Kidney glomerular epithelial cell (primary cell): Measurements from ENCODE around the gene PHB1.
A peak's percentile ranks its signal among the peaks of the same experiment; 100 is the strongest.

Experiments used
- DNase-seq: peaks from one replicate; lab custom pipeline; 2025; lab: John Stamatoyannopoulos, UW

Gene PHB1

DNA sequence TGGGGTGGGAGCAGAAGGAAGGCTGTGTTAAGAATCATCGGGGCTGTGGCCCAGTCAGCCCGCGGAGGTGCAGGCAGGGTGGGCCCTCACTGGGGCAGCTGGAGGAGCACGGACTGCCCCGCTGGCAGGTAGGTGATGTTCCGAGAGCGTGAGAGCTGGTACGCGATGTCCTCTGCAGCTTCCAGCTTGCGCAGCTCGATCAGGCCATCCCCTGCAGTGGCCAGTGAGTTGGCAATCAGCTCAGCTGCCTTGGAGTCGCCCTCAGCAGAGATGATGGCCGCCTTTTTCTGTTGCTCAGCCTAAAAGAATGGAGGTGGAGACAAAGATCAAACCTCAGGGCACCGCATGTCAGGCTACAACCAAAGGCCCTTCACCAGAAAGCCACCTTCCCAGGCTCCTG lies 9.8 kb downstream of the PHB1 start:
- DNase-seq = no peak

DNA sequence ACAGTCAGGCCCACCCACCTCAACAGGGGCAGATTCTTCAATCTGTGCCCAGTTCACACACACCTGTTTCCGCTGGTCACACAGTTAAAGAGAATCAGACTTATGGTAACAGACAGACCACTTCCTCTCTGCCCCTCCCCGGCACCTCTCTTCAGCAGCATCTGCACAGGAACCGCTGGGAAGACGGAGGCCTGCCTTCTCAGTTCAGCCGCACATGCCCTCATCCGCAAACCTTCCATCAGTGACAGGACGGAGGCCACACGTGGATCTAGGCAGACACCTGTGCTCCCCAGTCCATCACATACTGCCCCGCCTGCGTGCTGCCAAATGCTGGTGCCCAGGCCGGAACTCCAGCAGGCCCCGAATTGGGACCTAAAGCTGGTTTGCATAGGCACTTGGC lies 10.3 kb downstream of the PHB1 start:
- DNase-seq = no peak

DNA sequence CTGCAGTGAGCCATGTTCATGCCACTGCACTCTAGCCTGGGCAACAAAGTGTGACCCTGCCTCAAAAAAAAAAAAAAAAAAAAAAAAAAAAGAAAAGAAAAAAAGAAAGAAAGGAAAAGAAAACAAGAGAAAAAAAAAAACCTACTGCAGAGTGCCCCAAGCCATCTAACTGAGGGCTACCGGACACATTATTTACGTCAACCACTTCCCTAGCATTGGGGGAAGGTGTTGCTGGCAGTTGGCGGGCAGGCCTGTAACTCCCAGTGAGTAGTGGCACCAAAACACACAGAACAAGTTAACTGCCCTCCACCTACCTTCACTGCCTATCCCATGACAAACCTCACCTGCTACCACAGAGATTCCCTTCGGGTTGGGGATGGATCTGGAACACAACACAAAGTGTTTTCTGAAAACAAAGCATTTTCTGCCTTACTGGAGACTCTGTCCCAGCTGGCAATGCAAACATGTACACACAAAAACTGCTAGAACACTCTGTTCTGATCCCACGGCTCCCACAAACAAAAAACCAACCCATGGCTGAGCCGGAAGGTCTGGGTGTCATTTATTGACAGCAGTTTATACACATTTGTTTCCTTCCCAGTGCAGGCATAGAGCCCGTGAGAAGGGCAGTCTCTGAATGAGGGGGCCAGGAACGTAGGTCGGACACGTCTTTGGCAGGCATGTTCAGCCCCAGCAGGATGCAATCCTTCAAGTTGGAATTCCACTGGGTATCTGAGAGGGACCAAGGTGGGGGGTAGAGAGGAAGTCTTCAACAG lies 11.0 kb downstream of the PHB1 start:
- no peak for DNase-seq

DNA sequence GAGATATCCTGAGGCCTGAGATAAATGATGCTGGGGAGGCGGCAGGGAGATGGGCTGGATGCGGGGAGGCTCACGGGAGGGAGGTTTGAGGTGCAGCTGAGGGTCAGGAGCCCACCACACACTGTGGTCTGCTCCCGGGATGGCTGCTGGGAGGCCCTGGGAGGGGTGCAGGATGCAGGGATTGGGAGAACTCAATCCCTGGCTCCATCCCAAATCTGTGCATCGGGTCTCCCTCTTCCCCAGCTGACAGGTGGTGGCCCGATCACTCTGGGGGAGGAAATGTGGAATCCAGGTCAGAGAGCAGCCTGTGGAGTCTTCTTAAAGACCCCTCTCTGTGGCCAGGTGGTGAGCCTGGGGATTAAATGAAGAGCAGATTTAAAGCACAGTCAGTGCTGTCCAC lies 12.0 kb downstream of the PHB1 start:
- no peak for DNase-seq

DNA sequence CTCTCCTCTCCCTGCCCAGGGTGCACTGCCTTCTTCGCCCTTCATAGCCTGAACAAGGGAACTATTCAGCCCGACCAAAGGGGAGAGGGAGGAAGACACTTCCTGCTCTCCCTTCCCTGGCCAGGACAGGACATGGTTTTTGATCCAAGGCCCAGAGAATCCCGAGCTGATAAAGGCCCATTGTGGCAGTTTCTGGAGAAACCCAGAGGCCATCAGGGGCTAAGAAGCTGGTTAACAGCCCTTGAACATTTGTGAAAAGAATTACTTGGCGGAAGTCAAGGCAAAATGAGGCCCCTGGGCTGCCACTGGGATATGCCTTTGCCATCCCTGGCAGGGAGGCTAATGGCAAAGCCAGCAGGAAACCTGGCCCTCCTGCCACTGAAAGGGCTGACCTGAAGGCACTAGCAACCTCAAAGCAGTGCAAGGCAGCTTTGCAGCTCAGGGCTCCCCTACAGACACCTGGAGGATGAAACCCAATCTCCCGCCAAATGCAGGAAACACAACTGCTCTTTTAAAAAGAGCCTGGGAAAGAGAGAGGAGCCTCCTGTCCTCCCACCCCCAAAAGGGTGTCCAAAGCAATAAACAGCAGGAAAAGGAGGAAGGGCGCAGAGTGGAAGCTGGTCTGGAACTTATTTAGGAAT lies 12.6 kb downstream of the PHB1 start:
- DNase-seq = no peak

DNA sequence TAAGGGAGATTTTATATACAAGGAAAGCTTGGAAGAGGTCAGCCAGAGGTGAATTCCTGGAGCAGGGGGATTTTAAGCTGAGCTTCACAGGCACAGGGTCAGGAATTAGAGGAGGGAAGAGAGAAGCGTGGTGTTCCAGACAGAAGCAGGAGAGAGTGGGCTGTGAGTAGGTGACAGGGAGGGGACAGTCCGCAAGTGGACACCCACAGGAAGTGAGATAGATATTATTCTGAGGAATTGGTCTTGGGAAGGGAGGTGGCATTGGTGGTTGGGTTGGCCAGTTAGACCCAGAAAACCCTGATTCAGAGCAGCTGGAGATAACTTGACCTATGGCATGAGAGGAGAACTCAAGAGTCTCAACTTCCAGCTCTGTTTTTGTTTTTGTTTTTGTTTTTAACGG lies 14.7 kb downstream of the PHB1 start:
- DNase-seq = no peak

DNA sequence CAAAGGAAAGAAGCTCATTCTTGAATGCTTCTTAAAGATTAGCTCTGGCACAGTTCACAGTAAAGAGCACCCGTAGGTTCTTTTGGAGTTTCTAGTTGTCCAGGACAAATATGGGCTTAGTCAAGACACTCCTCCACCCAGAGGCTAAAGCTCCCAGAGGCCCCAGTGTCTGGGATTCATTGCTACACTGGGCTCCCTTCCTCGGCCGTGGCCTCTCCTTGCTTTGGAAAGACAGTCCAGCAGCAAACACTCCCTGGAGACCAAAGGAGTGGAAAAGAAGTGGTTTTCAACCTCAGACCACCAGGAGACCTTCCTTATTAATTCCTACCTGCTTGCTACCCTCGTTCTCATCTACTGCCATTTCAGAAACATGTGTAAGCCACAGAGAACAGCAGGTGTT lies 17.1 kb downstream of the PHB1 start:
- DNase-seq = no peak

DNA sequence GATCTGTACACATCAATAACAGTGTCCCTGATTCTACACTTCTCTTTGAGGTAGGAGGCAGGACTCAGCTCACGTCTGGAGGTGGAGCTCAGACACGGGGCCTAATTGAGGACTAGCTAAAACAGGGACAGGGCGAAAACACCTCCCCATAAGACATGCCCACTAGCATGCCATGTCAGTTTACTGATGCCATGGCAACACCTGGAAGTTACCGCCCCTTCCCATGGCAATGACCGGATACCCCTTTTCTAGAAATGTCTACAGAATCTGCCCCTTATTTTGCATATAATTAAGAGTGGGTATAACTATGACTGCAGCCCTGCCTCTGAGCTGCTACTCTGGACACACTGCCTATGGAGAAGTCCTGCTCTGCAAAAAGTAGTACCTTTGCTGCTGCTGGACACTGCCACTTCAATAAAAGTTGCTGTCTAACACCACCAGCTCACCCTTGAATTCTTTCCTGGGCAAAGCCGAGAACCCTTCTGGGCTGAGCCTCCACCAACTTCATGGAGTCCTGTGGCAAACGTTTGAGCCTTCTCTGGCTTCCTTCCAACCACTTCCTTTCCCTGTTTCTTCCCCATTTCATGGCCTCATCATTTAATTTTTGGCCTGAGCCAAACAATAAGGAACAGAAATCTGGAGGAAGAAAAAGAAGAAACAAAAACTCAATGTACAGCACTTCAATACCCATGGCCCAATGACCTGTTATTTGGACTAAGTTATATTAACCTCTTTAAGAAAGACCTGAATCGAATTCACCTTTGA lies 21.0 kb downstream of the PHB1 start:
- no peak for DNase-seq

DNA sequence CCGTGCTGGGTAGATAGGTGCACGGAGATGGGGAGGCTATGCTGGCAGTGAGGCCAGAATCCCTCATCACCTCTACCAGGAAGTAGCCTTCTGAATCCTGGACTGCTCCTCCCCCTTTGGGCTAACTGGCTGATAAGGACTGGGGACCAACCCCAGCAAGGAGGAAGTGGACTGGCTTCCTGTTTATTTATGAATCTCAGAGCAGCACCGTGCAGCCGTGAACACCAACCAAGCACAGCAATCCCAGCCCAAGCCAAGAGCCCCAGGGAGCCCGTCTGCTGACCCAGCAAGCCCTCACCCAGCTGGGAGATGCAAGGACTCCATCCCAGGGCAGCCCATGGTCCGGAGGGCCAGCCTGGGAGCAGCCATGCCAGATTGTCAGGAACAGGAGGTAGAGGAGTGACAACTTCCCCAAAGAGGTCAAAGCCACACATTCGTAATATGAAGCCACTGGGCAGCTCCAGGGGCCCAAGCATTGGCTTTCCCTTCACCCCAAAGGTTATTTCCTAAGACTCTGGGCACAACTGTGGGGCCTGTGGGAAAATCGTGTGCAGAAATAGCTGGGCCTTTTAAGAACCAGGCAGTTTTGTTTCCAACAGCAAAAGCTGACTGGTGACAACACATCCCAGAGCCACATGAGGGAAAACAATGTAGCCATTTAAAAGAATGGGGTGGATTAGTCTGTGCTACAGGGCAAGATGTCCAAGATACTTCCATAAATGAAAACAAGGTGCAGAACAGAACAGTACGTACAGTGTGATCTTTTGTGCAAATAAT lies 23.9 kb downstream of the PHB1 start:
- DNase-seq = no peak

DNA sequence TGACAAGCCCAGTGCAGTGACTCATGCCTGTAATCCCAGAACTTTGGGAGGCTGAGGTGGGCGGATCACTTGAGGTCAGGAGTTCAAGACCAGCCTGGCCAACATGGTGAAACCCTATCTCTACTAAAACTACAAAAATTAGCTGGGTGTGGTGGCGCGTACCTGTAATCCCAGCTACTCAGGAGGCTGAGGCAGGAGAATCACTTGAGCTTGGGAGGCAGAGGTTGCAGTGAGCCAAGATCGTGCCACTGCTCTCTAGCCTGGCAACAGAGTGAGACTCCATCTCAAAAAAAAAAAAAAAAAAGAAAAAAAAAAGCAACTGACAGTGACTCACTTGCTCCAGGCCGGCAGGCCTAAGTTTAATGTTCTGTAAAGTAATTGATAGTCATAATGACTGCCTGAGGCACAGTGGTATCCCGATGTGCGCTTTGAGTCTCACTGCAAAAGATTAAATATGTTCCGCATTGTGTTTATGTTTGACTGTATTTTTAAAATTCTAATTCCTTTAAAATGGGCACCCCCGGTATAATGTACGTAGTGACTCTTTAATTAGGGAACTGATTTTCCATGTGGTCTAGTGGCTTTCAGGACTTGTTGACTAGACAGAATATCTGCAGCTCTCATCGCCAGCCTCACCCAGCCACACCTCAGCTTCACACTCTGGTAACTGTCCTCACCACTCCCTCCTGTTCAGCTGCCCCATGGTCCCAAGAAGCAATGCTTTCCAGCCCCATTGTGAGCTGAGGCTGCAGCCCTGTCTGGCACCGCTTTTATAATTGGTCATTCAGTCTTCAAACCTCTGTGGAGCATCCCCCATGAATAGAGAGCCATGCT lies 25.0 kb downstream of the PHB1 start:
- DNase-seq = peak; percentile 24

DNA sequence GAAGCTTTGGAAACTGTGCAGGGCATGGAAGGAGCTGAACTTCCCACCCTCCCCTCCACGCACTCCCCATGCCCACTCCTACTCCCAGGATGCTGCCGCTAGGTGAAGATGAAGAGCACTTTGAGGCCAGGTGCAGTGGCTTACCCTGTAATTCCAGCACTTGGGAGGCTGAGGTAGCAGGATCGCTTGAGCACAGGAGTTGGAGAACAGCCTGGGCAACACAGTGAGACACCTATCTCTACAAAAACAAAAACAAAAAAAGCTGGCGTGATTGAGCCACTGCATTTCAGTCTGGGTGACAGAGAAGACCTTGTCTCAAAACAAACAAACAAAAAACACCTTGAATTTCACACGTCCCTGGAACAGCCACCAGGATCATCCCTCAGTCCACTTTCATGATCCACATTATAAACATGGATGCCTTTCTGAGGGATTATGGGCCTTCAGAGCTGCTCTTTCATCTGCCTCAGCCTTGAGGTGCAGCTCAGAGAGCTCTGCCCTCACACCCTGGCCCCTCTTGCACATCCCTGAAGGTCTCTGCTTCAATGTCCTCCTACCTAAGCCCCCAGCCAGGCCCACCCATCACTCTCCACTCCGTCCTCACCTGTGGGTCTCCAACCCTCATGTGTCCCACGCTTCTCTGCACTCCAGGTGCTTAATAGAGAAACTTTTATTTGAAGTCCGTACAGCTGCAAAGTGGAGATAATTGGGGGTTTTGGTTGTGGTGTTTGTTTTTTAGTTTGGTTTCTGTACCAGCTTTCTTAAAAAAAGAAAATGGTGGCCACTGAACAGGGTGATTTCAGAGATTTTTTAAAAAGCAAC lies 25.8 kb downstream of the PHB1 start:
- DNase-seq = no peak

DNA sequence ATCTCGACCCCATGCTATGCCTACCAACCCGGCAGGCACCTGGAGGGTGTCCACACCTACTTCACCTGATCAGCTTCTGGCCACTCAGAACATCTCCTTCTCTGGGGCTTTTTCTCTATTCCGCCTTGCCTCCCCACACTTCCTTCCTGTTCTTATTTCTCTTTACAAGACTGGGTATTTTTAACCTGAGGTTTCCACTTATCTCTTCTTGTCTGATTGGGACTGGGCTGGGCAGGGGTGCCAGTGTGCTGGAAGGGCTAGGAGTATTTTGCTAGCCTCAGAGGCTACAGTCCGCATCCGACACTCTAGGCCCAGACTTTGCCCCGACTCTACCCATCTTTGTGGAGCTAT lies 26.4 kb downstream of the PHB1 start:
- DNase-seq = no peak

DNA sequence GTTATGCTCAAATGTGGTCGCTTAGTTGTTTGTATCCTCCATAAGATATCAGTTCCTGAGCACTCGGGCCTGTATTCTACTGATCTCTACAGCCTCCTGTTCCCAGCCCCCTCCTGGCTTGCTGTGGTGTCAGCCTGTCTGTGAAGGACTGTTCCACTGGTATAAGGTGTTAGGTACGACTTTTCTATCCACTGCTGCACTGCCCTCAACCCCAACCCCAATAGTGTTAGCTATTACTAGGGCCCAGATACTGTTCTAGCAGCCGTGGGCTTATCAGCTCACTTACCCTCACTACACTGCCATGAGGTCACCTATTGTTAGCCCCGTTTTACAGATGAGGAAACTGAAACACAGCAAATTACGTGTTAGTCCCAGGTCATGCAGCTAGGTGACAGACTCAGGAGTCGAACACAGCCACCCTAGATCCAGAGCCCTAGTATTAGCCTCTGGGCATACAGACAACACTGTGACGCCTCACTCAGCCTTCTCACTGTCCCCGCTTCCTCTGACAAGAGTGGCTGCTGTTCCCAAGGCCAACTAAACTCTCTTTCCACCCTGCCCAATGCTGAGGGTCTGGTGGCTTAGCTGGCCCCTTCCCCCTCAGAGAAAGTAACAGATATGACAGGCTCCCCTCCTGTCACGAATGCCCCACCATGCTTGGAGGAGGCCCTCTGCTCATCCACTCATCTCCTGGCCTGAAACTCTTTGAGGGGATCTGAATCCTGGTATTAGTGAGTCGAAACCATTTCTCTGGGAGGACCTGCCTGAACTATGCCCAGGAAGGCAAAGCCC lies 27.0 kb downstream of the PHB1 start:
- DNase-seq = no peak

DNA sequence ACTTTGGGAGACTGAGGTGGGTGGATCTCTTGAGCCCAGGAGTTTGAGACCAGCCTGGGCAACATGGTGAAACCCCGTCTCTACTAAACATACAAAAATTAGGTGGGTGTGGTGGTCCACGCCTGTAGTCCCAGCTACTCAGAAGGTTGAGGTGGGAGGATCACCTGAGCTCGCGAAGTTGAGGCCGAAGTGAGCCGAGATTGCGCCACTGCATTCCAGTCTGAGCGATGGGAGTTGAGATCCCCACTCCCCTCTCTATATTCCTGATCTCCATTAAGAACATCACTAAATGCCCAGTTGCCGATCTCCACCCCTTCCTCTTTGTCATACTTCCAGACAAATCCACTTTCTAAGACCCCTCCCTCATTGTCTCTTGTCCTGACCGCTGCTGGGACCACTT lies 28.3 kb downstream of the PHB1 start:
- no peak for DNase-seq

DNA sequence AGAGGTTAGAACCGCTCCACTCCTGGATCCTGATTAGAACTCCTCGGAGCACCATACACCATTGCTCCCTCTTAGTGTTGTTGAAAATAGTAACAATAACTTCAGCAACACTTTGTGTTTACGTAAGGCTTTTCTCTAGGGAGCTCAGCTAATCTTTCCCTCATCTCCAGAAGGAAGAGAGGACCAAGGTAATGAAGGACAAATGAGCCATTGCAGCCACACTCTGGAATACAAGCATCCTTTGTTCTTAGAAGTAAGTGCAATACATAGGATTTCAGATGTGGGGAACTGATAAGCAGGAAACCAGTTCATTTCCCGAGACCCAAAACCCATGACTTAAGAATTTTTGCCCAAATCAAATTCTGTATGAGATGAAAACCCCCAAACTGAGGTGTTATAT lies 29.7 kb downstream of the PHB1 start:
- no peak for DNase-seq

DNA sequence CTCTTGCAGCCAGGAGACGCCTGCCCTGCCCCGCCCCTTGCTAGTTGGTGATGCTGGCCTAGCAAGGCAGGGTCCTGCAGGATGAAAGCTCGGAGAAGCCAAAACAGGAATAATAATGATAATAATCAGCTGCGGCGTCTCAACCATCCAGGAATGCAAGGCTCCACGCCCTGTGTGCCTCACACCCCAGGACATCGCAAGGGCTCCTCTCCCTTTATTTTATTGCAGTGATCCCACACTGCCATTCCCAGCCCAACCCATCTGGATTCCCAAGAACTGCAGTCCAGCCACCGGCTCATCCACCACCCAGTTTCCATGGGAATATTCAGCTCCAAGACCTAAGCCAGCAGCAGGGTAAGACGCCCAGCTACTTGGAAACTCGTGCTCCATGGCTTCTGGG lies 31.6 kb downstream of the PHB1 start:
- DNase-seq = no peak

DNA sequence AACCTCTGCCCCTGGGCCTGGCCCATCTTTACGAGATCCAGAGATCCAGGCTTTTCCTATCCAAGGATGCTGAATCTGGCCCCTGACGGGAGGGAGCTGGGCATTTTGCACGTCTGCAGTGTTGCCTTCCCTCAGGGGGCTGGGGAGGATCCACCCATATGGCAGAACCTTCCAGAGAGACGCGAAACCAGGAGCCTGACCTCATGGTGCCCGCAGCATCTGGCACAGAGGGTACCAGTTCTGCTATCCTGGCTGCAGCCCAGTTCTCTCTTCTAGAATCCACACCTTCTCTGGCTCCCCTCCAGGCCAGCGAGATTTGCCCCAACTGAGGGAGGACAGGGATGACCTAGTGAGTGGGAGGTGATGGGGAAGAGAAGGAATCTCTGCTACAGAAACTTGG lies 32.1 kb downstream of the PHB1 start:
- DNase-seq = no peak

DNA sequence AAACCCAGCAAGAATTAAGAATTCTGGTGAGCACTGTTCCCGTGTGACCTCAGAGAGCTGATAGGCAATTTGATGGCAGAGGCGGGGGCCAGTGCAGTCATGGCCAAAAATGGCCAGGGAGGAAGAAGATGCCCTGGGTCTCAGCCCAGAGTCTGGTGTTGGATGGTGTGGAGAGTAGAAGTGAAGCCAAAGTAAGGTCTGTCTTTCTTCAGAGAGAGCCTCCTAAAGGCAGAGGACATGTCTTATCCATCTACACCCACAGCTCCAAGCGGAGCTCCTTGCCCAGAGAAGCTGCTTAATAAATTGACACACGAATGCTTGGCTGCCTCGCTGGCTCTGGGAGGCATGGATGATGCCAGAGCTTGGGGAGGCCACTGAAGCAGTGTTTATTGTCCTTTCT lies 32.9 kb downstream of the PHB1 start:
- no peak for DNase-seq

DNA sequence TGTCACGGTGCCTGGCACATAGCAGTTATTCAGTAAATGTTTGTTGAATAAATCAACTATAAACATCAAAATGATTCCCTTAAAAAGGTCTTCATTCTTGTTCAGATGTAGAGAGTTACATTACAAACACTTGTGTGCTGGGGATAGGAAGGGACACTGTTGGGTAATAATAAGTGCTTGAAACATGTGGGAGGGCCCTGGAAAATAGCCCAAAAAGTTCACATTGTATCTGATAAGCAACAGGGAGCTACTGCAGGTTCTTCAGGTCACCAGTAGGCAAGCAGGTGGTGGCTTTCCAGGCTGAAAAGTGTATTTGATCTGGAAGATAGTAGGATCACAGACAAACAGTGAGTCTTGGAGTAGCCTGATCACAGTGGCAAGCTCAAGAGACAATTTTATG lies 33.6 kb downstream of the PHB1 start:
- DNase-seq = no peak

DNA sequence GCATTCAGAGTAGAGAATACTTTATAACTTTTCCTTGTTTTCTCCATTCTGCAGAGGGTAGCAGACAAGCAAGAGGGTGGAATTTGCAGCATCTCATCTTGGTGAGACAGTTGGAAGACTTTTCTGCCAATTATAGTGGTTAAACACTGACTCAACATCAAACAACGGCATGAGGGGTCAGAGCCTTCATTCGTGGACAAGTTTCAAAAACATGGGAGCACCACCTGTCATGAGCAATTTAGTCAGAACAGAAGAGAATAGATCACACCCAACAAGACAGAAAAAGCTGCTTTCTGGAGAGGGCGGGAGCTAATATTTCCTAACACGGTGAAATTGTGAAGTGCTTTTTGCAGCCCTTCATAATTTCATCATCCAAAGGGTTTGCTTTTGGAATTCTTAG lies 34.8 kb downstream of the PHB1 start:
- DNase-seq = no peak
